Cardiac septum (tissue), 1 donor: ENCODE results near the gene ATP5ME. TPM values are rescaled to one million over a fixed set of nuclear protein-coding genes. Genes with fewer than 3 reads are reported as not detected.

Experiments
- DNase-seq: peaks from one replicate; pipeline ENCODE4 v3.0.0-alpha.2; 2020; ENCODE audit warnings: low spot score
- intact Hi-C: fragments of 100-400 bp; cut with DNase I; formaldehyde crosslinking; loops from one replicate; pipeline ENCODE4 v1.14.0; 2022
- long read RNA-seq: library from polyadenylated mRNA; unstranded; transcript quantifications from one replicate; pipeline ENCODE4 v2.0.0, GENCODE V29; 2021
- total RNA-seq: library from RNA; stranded (reverse); fragmentation: NEBNext Ultra II Directional; extraction: Animal tissue kit (Norgen Biotek cat#: 25700); gene quantifications from one replicate; pipeline ENCODE4 v1.2.1, GENCODE V29; 2021
- donor health status: DM: no; HTN: no; CAD: no.

The ATP5ME gene, protein sequence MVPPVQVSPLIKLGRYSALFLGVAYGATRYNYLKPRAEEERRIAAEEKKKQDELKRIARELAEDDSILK
- 734 TPM for total RNA-seq
- long read RNA-seq, transcript ATP5ME-201 (4 exons, 365 nt): major isoform, 234 of 245 reads
- long read RNA-seq, partial matches to known transcripts: 1 of 245 reads
- long read RNA-seq, other reads (novel, unspliced or antisense): 3 of 245 reads

DNA sequence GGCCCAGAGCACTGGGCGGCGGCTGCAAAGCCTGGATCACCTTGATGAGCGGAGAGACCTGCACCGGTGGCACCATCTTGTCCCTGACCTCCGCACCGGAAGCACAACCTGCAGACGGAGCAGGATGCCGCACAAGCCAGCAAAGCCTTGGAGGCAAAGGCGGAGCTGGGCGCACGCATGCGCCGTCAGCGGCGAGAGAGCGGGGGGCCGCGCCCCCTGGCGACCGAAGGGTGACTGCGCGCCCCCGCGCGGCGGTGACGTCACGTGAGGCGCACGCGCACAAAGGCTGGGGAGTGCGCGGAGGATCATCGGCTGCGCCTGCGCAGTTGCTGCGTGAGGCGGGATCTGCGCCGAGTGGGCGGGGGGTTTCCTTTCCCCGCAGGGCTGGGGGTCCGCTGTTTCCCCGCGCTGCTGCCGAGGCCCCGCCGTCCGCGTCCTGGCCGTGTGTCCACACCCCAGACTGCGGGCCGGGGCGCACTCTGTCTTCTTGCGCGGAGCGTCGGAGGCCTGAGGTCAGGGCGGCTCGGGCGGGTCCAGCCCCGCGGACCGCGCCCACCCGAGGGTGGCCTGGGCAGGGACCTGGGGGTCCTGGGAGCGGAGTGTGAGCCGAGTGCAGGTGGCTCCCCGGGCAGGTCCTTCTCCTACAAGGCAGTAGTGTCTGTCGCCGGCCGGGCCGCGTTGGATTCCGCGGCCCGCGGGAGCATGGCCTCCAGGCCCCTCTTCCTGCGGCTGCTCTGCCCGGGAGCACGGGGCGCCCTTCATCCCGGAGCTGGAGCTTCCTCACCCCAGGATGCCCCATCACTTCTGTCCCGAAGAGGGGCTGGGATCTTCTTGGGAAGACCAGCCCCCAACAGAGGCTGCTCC lies at the start of gene ATP5ME, which contains the start of gene MYL5:
ATP5ME (minus strand) TSS at position 105 of the 864 bp plus-strand sequence; CDS start at position 76, 29 bp downstream.
MYL5 (plus strand) TSS at position 371 of the 864 bp plus-strand sequence. CDS start 3,485 bp downstream, outside the sequence.
- DNase-seq: peak; percentile 99
- intact Hi-C loops: loop anchor here (10.0 kb wide), 2 partner anchors 340 to 430 kb away; partner anchors contain the start of gene ZNF141

DNA sequence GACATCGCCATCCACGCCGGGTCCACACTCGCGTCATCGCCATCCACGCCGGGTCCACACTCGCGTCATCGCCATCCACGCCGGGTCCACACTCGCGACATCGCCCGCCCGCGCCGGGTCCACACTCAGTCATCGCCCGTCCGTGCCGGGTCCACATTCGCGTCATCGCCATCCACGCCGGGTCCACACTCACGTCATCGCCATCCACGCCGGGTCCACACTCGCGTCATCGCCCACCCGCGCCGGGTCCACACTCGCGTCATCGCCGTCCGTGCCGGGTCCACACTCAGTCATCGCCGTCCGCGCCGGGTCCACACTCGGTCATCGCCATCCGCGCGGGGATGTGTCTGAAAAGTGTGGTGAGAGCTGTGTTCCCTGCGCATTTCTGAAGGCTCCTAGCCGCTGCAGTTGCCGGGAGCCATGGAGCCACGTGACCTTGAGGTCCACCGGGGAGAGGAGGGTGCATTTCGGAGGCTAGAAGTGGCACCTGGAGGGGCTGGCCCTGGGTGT lies 48.8 kb upstream of the ATP5ME start:
- intact Hi-C loops: no loop called here
- no peak for DNase-seq

DNA sequence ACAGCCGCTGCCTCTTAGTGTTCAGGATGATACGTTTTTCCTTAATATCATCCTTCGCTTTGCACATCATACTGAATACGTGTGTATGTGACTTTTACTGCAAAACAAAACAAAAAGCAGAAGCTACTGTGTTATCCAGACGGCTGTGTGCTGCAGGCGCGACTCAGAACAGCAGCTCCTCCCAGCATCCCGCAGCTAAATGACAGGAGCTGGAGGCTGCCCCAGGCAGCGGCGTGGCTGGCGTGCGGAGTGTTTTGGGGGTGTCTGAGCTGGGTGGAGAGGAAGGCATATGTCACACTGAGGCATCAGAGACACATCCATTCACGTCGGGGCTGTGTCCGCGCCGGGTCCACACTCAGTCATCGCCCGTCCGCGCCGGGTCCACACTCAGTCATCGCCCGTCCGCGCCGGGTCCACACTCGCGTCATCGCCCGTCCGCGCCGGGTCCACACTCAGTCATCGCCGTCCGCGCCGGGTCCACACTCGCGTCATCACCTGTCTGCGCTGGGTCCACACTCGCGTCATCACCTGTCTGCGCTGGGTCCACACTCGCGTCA lies 48.2 kb upstream of the ATP5ME start:
- intact Hi-C loops: no loop called here
- DNase-seq: no peak

DNA sequence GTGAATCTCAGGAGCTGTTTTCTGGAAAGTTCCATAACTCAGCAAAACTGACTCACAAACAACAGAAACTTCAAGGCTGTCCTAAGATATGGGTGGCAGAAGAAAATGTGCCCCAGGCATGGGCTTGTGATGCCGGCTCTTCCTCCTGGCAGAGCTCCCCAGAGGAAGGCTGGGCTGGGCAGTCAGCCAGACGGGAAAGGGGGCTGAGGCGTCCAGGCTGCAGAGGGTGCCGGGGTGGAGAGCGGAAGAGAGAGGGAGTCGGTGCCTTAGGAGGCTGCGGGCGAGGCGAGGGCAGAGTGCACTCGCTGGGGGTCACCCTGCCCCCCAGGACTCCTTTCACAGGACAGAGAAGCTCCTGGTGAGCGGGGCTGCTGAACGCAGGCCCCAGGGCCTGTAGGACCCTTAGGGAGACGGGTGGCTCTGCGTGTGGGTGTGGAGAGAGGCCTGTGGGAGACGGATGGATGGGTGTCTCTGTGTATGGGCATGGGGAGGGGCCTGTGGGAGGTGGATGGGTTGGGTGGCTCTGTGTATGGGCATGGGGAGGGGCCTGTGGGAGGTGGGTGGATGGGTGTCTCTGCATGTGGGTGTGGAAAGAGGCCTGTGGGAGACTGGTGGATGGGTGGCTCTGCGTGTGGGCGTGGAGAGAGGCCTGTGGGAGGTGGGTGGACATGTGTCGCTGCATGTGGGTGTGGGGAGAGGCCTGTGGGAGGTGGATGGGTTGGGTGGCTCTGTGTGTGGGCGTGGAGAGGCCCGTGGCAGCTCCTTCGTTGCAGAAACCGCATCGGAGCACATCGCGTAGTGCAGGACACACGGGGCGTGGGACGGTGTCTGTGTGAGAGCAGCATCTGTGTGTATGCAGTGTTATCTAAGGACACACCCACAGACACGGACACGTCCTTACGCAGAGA lies 47.4 kb upstream of the ATP5ME start:
- no peak for DNase-seq
- intact Hi-C loops: no loop called here

DNA sequence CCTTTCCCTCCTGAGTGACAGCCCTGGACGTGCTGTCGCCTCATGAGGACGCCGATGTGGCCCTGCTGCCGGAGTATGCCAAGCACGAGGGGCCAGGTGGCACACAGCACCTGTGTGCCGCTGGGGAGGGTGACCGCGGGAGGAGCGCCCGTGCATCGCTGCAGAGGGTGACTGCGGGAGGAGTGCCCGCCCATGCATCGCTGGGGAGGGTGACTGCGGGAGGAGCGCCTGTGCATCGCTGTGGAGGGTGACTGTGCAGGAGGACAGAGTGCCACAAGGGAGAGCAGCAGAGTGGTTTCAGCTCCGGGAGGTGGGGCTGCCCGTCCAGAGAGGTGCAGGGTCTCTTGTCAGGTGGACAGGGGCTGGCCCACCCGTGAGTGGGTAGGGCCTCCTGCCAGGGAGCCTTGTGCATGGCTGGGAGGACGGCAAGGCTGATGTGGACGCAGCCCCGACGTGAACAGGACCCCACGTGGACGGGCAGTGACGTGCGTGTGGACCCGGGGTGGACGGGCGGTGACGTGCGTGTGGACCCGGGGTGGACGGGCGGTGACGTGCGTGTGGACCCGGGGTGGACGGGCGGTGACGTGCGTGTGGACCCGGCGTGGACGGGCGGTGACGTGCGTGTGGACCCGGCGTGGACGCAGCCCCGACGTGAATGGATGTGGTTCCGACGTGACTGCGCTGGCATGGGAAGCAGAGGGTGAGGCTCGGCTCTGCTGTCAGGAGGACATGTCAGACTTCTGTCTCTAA lies 46.2 kb upstream of the ATP5ME start:
- intact Hi-C loops: no loop called here

DNA sequence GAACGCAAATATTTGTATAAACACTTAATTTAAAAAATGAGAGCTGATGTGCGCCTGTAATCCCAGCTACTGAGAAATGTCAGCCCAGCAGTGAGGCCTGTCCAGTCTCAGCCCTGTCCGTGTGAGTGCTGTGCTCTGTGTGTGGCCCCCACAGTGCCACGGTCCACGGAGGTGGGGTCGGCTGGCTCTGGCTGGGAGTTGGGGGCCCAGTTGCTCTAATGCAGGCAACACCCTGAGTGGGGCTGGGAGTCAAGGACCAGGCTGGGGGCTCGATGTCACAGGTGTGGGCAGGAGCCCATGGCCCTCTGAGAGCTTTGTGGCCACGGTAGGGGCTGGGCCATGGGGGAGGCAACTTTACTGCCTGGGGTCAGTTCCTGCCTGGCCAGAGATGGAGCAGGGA lies 44.4 kb upstream of the ATP5ME start:
- no peak for DNase-seq
- intact Hi-C loops: no loop called here

More for the DNA sequence above, 46.2 kb upstream of the ATP5ME start:
- DNase-seq: no peak

DNA sequence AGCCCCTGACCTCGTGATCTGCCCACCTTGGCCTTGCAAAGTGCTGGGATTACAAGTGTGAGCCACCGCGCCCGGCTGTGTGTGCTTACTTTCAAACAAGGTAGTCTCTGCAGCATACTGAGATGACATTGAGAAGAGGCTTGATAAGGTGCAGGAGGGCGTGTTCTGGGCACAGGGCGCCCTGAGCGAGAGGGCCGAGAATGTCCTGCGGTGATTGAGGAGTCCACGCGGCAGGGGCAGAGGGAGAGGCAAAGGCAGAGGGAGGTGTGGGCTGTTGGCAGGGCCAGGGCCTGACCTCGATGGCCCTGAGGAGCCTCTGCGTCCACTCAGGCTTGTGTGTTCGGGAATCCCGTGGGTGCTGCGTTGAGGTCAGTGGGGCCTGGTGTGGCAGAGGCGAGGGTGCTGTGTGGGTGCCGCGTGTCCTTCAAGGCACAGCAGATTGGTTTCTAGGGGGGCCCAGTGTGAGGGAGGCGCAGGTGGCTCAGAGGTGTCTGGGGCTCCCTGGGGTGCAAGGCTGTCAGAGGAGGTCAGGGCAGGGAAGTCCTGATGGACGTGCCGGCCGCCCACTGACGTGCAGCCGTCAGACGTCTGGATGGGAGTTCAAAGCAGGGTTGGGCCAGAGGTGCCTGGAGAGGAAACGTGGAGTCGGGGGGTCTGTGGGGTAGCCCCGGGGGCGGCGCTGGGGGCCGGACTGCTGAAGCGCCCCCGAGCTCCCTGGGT lies 43.7 kb upstream of the ATP5ME start:
- DNase-seq: no peak
- intact Hi-C loops: no loop called here

DNA sequence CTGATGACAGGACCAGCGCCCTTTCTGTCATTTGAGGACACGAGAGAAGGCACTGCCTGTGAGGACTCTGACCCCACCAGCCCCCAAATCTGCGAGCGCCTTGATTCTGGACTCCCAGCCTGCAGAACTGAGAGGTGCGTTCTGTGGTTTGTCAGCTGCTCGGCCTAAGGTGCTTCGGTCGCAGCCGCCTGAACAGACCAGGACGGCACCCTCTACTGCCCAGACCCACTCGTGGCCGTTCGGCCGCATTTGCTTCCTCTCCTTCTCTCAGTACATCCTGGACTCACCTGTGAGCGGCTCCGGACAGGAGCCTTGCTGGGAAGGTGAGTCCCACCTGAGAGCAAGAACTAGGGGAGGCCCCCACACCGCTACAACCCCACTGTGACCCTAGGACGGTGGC lies 40.0 kb upstream of the ATP5ME start:
- intact Hi-C loops: no loop called here
- no peak for DNase-seq

DNA sequence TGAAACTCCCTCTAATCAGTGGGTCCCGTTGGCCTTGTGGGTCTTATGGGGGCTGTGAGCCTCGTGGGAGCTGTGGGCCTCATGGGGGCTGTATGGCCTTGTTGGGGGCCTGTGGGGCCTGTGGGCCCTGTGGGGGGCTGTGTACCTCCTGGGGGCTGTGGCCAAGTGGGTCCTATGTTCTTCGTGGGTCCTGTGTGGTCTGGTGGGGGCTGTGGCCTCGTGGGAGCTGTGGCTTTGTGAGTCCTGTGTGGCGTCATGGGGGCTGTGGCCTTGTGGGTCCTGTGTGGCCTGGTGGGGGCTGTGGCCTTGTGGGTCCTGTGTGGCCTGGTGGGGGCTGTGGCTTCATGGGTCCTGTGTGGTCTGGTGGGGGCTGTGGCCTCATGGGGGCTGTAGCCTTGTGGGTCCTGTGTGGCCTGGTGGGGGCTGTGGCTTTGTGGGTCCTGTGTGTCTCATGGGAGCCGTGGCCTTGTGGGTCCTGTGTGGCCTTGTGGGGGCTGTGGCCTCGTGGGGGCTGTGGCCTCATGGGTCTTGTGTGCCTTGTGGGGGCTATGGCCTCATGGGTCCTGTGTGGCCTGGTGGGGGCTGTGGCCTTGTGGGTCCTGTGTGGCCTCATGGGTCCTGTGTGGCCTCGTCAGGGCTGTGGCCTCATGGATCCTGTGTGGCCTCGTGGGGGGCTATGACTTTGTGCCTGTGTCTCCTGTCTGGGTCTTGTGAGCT lies 39.0 kb upstream of the ATP5ME start:
- intact Hi-C loops: no loop called here
- DNase-seq: no peak

DNA sequence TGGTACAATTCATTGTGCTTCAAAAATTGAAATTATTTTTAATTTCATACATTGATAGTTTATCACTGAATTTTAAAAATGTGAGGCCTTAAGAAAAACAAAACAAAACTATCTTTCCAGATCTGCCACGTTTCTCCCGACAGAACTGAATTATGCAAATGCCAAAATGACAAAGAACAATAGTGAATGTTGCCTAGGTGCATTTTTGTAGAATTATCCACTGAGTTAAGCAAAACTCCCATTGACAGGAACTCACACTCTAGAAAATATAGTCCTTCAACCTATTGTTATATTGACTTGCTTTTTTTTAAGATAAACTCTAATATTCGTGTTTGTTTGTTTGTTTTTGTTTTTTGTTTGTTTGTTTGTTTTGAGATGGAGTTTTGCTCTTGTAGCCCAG lies 38.0 kb upstream of the ATP5ME start:
- DNase-seq: no peak
- intact Hi-C loops: no loop called here

DNA sequence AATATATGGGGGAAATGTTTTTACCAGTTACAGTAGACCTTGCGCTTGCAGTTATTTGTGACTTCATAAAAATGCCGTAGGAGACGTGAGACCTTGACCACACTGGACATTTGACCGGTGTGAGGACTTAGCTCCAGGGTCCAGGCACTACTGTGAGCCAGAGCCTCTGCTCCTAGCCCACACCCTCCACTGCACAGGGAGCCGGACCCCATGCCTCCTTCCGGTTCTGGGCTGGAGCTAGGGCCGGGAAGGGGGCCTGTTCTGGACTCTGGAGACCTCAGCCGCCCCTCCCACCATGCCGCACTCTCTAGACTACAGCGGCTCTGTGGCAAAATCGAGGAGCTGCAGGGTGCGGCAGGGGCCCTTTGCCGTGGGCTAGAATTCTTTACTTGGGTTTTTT lies 36.8 kb upstream of the ATP5ME start:
- DNase-seq: no peak
- intact Hi-C loops: no loop called here

DNA sequence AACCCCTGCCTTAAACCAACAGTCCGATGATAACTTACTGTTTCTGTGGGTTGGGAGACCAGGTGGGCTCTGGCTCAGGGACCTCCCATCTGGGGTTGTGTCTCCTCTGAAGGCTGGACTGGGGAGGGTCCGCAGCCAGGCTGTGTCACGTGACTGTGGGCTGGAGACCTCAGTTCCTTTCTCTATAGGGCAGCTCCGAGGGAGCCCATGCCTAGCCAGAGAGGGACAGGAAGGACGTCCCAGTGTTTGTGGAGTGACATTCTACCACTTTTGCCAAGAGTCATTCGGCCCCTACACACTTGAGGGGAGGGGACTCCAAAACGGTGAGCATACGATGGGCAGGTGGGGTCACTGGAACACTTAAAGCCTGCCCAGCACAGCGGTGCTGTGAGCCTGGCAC lies 36.0 kb upstream of the ATP5ME start:
- intact Hi-C loops: no loop called here
- no peak for DNase-seq

DNA sequence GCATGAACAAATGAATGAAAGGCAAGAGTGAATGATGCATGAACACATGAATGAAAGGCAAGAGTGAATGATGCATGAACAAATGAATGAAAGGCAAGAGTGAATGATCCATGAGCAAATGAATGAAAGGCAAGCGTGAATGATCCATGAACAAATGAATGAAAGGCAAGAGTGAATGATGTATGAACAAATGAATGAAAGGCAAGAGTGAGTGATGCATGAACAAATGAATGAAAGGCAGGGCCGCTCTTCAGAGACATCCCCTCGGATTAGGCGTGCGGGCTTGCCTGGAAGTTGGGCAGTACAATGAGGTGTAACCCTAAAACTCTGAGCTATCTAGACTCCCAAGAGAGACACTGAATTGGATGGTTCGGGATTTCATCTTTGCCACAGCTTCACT lies 35.3 kb upstream of the ATP5ME start:
- DNase-seq: no peak
- intact Hi-C loops: no loop called here

DNA sequence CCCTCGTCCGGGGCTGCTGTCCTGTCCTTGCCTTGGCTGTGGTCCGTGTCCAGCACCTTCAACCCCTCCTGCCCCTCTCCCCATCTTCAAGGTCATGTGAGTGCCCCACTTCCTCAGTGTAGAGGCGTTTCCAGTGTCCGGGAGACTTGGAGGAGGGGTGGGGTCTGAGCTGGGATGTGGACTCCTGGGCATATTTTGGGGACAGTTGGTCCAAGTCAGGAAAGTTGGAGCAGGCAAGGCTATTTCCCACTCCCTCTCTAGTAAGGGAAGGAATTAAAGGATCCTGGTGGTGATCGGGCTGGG lies 34.5 kb upstream of the ATP5ME start:
- no peak for DNase-seq
- intact Hi-C loops: no loop called here

DNA sequence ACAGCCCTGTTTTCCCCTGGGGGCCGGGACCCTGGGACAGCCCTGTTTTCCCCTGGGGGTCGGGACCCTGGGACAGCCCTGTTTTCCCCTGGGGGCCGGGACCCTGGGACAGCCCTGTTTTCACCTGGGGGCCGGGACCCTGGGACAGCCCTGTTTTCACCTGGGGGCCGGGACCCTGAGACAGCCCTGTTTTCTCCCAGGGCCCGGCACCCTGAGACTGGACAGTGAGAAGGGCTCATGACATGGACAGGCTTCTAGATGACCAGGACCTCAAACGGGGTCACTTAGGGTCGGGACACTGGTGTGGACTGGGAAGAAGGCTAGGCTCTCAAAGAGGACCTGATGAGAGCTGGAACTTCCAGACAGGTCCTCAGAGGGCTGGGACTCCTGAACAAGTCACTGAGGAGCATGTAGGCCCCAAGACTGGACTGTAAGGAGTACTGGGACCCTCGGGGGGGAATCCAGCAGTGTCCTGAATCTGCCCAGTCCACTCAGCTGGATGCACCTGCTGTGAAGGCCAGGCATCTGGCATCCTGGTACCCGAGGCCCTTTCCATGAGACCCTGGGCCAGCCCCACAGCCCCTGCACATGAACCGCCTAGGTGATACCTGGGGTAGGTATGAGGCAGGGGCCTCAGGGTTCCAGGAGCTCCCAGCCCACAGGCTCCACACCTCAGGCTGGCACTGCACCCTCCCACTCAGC lies 34.0 kb upstream of the ATP5ME start:
- intact Hi-C loops: no loop called here

DNA sequence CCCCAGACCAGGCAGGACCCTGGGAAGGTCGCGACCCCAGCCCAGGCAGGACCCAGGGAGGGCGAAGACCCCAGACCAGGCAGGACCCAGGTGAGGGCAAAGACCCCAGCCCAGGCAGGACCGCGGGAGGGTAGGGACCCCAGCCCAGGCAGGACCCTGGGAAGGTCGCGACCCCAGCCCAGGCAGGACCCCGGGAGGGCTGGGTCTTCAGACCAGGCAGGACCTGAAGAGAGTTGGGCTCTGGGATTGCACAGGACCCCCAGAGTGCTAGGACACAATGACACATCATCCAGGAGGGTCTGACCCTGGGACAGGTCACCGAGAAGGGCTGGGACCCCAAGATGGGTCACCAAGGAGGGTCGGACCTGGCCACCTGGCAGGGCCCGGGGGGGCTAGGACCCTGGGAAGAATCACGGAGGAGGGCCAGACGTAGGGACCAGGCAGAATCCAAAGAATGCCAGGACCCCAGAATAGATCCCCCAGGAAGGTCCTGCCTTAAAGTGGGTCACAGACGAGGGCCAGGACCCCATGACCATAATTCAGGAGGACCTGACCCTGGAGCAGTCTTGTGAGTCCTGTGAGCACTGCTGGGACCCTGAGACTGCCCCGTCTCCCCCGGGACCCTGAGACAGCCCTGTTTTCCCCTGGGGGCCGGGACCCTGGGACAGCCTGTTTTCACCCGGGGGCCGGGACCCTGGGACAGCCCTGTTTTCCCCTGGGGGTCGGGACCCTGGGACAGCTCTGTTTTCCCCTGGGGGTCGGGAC lies 32.9 kb upstream of the ATP5ME start:
- DNase-seq: no peak

More for the DNA sequence above, 34.0 kb upstream of the ATP5ME start:
- DNase-seq: no peak

More for the DNA sequence above, 32.9 kb upstream of the ATP5ME start:
- intact Hi-C loops: no loop called here
